Measurements from ENCODE around the gene METTL24. TPM values are rescaled to one million over a fixed set of nuclear protein-coding genes. Genes with fewer than 3 reads are reported as not detected.

The METTL24 gene
- total and polyA plus RNA-seq, 2 of the 13 experiments (the other 11 are each of a cell fraction or from before 2014, with no cell fraction given): not detected

DNA sequence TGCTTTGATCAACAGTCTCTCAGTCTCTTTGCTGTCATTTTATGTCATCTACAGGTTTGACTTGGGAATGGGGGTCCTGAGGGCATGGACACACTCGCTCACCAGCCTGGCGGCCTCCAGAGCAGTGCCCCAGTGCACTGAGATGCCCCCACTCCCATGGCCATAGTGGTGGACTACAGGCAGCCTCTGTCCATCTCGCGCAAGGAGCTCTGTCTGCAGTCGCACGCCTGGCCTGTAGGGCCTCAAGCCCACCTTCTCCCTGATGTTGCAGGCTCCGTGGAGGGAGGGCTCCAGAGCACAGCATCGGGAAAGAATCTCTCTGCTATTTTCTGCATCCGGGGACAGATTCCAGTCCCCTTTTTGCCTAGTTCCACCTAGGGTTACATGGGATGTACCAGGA lies 34.6 kb upstream of the METTL24 start:
- DNase-seq (ENCODE audit: low spot score) (no peak), FAIRE-seq (no peak), ATAC-seq (peak; percentile 61)
- 83% methylated on average over 3 of the region's 9 CpGs for WGBS (ENCODE audit: low lambda C conversion rate)
- no peaks in the 10 kb centered on the region for H4K20me1 ChIP-seq (ENCODE audit: insufficient read depth, low read length)
- TF ChIP-seq, protein P1, sequence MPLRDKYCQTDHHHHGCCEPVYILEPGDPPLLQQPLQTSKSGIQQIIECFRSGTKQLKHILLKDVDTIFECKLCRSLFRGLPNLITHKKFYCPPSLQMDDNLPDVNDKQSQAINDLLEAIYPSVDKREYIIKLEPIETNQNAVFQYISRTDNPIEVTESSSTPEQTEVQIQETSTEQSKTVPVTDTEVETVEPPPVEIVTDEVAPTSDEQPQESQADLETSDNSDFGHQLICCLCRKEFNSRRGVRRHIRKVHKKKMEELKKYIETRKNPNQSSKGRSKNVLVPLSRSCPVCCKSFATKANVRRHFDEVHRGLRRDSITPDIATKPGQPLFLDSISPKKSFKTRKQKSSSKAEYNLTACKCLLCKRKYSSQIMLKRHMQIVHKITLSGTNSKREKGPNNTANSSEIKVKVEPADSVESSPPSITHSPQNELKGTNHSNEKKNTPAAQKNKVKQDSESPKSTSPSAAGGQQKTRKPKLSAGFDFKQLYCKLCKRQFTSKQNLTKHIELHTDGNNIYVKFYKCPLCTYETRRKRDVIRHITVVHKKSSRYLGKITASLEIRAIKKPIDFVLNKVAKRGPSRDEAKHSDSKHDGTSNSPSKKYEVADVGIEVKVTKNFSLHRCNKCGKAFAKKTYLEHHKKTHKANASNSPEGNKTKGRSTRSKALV (CRISPR knock-in tag; IDR thresholded peaks at IDR 0.05): no peak
- TF ChIP-seq TEAD2 (CRISPR knock-in tag; IDR thresholded peaks at IDR 0.05) (no peak), ZNF577 (CRISPR knock-in tag; IDR thresholded peaks at IDR 0.05; ENCODE audit: borderline replicate concordance, low read depth) (no peak), PPARG (CRISPR knock-in tag; conservative IDR thresholded peaks at IDR 0.05) (no peak), HNRNPL (IDR thresholded peaks at IDR 0.05; ENCODE audit: low read depth, low read length) (no peak), ZNF33B (CRISPR knock-in tag; IDR thresholded peaks at IDR 0.05) (no peak), ZNF598 (CRISPR knock-in tag; IDR thresholded peaks at IDR 0.05; ENCODE audit: borderline replicate concordance) (no peak), ZNF138 (CRISPR knock-in tag; IDR thresholded peaks at IDR 0.05; ENCODE audit: low read depth) (no peak), AGO1 (IDR thresholded peaks at IDR 0.05; ENCODE audit: low read depth, low read length, poor library complexity, severe bottlenecking) (no peak), ZNF326 (CRISPR knock-in tag; IDR thresholded peaks at IDR 0.05; ENCODE audit: borderline replicate concordance) (no peak), ZNF460 (CRISPR knock-in tag; IDR thresholded peaks at IDR 0.05; ENCODE audit: borderline replicate concordance) (no peak), ZSCAN12 (CRISPR knock-in tag; IDR thresholded peaks at IDR 0.05) (no peak), RAD51 (IDR thresholded peaks at IDR 0.05; ENCODE audit: borderline replicate concordance) (no peak), ZNF678 (CRISPR knock-in tag; IDR thresholded peaks at IDR 0.05) (no peak)
- TF ChIP-seq, protein P2, sequence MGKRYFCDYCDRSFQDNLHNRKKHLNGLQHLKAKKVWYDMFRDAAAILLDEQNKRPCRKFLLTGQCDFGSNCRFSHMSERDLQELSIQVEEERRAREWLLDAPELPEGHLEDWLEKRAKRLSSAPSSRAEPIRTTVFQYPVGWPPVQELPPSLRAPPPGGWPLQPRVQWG (CRISPR knock-in tag; IDR thresholded peaks at IDR 0.05; ENCODE audit: borderline replicate concordance, low read depth): no peak
- TF ChIP-seq, protein P3, sequence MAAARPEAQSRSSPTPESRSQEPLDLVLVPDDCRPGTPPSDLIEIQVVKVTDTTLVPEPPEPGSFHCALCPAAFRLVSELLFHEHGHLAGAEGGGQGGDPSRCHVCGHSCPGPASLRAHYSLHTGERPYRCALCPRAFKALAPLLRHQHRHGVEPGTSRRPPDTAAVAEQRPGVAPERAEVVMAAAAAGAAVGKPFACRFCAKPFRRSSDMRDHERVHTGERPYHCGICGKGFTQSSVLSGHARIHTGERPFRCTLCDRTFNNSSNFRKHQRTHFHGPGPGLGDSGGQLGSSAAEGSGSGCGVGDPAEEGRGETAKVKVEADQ (CRISPR knock-in tag; IDR thresholded peaks at IDR 0.05; ENCODE audit: borderline replicate concordance): no peak
- TF ChIP-seq, protein P4, sequence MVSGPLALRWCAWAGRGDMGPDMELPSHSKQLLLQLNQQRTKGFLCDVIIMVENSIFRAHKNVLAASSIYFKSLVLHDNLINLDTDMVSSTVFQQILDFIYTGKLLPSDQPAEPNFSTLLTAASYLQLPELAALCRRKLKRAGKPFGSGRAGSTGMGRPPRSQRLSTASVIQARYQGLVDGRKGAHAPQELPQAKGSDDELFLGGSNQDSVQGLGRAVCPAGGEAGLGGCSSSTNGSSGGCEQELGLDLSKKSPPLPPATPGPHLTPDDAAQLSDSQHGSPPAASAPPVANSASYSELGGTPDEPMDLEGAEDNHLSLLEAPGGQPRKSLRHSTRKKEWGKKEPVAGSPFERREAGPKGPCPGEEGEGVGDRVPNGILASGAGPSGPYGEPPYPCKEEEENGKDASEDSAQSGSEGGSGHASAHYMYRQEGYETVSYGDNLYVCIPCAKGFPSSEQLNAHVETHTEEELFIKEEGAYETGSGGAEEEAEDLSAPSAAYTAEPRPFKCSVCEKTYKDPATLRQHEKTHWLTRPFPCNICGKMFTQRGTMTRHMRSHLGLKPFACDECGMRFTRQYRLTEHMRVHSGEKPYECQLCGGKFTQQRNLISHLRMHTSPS (CRISPR knock-in tag; IDR thresholded peaks at IDR 0.05; ENCODE audit: low read depth): no peak
- TF ChIP-seq, protein P5, sequence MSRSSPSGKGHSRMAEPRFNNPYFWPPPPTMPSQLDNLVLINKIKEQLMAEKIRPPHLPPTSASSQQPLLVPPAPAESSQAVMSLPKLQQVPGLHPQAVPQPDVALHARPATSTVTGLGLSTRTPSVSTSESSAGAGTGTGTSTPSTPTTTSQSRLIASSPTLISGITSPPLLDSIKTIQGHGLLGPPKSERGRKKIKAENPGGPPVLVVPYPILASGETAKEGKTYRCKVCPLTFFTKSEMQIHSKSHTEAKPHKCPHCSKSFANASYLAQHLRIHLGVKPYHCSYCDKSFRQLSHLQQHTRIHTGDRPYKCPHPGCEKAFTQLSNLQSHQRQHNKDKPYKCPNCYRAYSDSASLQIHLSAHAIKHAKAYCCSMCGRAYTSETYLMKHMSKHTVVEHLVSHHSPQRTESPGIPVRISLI (CRISPR knock-in tag; IDR thresholded peaks at IDR 0.05; ENCODE audit: borderline replicate concordance): no peak
- H3K9me3 ChIP-seq (ENCODE audit: low read length): no peaks in the 10 kb centered on the region
- H3K27ac ChIP-seq (ENCODE audit: extremely low read length, insufficient read depth, low read length): no peak overlapping the region
- in situ Hi-C loops (cut with HindIII; ENCODE audit: extremely low pct_ligation_motif_present, low pct_unique_long_range_greater_than_20kb) (loop anchor here (10.0 to 25.0 kb wide), 4 partner anchors 218 to 855 kb away; partner anchors contain the start of gene WASF1), intact Hi-C loops (cut with micrococcal nuclease; ENCODE audit: unreplicated experiment) (no loop called here)
- H3K4me1 ChIP-seq (ENCODE audit: insufficient read depth, low read length): peaks cover 20% of the 10 kb centered on the region
- H3K79me2 ChIP-seq (ENCODE audit: insufficient read depth, low read length): no peaks in the 10 kb centered on the region
- H3K4me3 ChIP-seq (replicated peaks in 1 of 3; ENCODE audit: insufficient read depth in 1 of 3, low read depth in 2 of 3, low read length in 3 of 3): no peak overlapping the region
- CTCF ChIA-PET (ENCODE audit: low intra/inter-chr PET ratio, low total read pairs): no interaction called here
- no peak overlapping the region for H3K9ac ChIP-seq (ENCODE audit: insufficient read depth, low read depth, low read length)
- POLR2A ChIA-PET: no interaction called here
- BruUV-seq (replicated peaks): no TSS peak
- no peaks in the 10 kb centered on the region for H3K27me3 ChIP-seq (ENCODE audit: control insufficient read depth in 1 of 2, insufficient read depth in 2 of 2, low read length in 2 of 2)
- H2AFZ ChIP-seq (ENCODE audit: low read length): no peak overlapping the region
- H3K36me3 ChIP-seq (replicated peaks in 1 of 2; ENCODE audit: control insufficient read depth in 1 of 2, insufficient read depth in 2 of 2, low read length in 2 of 2): no peaks in the 10 kb centered on the region
- no peak overlapping the region for H3K4me2 ChIP-seq (ENCODE audit: low read depth, low read length)

Data from HepG2 (cell line).